GM21447 (cell line): ENCODE measurements around the gene KDM1B.

Experiments used
- ATAC-seq: cut with Tn5 transposase; IDR thresholded peaks from one replicate; pipeline ENCODE4 v1.9.1; 2021; ENCODE audit not compliant: unreplicated experiment

The KDM1B gene

DNA sequence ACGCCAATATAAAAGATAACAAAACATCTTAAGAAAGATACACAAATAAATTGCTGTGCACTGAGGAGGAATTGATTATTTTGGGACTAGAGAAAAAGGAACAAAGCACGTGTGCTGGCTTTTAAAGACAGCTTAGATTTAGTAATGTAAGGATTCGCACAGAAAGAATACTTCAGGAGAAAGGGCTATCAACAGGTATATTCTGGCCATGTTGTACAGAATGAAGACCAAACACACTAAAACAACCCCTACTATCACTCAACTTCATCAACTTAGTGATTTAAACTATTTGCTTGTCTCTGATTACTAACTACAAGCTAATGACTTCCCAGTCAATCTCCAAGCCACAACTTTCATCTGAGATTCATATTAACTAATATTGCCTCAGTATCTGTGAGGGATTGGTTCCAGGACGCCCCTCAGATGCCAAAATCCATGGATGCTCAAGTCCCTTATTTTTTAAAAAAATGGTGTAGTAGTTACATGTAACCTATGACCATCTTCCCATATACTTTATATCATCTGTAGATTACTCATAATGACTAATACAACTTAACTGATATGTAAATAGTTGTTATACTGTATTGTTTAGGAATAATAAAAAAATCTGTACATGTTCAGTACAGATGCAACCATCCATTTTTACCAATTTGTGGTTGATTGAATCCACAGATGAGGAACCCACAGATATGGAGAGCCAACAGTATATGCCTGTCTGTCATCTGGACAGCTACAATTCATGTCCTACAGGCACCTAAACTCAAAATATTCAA lies 104.6 kb downstream of the KDM1B start:
- ATAC-seq, result no peak

DNA sequence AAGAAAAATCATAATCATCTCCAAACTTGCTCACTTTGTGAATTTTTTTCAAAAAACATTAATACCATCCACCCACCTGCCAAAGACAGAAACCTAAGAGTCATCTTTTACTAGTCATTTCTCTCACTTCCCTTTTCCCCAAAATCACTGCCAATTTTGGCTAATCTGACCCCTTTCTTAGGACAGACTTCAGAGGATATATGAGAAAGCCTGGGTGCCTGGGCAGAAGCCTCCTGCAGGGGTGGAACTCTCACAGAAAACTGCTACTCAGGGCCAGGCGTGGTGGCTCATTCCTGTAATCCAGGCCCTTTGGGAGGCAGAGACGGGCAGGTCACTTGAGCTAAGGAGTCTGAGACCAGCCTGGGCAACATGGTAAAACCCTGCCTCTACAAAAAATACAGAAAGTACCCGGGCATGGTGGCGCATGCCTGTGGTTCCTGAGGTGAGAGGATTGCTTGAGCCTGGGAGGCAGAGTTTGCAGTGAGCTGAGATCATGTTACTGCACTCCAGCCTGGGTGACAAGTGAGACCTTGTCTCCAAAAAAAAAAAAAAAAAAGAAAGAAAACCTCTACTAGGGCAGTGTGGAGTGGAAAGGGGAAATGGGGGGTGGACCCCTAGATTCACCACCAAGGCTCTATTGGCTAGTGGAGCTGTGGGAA lies 105.4 kb downstream of the KDM1B start:
- ATAC-seq, result peak; percentile 33

DNA sequence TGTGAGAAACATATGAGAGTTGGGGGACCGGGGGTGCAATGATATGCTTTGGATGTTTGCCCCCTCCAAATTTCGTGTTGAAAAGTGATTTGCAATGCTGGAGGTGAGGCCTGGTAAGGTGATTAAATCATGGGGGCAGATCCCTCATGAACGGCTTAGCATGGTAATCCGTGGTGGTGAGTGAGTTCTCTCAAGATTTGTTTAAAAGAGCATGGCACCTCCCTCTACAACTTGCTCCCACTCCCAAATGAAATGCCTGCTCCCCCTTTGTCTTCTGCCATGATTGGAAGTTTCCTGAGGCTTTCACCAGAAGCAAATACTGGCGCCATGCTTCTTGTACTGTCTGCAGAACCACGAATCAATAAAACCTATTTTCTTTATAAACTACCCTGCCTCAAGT lies 106.7 kb downstream of the KDM1B start:
- ATAC-seq, result no peak

DNA sequence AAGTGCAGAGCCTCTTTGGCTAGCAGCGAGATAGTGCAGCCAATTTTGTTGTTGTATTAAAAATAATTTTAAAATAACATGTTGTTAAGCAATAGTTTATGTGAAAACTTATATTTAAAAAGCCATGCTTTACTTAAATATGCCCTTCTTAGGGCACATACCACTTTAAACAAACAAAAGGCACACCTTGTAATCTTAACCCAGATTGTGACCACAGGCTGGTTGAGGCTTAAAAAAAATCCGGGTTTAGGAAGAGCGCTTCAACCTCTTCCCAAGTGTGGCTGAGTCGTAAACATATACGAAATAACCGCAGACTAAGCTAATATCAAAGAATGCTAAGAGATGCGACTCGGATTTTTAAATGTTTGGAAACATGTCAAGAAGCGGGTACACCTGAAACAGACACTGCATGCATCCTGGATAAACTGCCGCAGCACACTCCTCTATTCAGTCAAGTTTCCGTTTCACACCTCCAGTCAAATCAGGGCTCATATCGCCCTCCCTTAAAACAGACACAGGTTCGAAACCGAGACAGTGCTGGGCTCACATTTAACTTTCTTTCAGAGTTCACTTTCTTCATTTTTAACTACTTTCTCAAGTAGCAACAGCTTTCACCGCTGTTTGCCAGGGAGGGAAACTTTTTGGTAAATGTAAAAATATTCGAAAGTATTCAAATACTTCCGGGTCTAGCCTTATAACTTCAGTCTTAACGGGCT lies 107.6 kb downstream of the KDM1B start:
- ATAC-seq, result peak; percentile 60

DNA sequence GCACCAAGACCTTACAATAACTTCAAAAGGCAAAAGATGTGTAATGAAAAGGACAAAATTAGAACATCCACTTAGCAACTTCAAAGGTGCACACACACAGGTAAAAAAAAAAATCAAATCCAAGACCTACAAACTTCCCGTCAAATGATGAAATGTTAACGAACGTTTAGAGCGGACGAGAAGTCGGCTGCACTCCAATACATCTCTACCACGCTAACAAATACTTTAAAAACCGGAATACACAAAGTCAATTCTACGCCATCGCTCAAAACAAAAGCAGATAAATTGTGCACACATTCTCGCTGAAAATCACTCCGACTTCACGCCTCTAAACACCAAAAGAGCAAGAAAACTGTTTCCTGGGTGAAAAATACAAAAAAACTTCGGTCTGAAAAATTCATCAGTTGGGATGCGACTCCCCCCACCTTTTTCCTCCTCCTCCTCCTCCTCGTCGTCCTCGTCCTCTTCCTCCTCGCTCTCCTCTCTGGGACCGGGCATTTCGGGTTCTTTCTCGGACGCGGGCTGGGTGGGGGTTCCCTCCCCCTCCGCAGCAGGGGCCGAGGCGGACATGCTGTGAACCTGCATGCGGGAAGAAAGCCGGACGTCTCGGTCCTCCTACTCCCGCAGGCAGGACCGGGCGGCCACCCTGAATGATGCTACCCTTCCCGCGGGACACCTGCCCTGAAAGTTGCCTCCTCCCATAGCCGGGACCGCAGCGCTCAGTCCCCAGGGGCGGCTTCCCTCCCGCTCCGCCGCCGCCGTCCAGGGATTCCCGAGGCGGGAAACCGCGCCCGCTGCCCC lies 108.4 kb downstream of the KDM1B start:
- ATAC-seq, result peak; percentile 3

DNA sequence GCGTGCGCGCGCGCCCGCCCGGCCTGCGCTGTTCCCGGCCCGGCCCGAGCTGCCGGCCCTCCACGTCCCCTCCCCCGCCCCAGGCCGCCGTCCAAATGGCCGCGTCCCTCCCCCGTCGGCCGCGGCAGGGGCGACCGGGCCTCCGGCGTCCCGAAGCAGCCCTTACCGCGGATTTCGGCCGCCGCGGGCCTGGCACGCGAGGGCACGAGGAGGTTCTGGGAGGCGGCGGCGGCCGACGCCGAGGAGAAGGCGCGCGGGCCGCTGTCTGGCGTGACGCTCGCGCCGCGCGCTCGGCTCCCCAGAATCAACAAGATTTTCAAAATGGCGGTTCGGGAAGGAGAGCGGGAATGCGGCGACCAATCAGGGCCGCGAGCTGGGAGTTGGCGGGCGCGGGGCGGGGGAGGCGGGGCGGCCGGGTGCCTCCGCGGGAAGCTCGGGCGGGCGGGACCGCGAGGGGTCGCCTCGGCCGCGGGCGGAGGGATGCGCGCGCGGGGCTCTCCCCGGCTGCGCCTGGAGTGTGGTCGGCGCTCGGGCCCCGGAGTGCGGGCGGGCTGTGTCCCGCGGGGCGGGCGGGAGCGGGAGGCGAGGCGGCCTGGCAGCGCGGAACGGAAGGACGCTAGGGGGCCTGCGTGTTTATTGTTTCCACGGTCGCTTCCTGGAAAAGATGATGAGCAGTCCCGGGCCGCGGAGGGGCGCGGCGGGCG lies 109.1 kb downstream of the KDM1B start, which contains the start of gene DEK:
Gene DEK, minus strand, starts transcription at position 312 of the 704 bp plus-strand sequence. CDS start 543 bp downstream, outside the sequence.
- peak; percentile 43 for ATAC-seq

DNA sequence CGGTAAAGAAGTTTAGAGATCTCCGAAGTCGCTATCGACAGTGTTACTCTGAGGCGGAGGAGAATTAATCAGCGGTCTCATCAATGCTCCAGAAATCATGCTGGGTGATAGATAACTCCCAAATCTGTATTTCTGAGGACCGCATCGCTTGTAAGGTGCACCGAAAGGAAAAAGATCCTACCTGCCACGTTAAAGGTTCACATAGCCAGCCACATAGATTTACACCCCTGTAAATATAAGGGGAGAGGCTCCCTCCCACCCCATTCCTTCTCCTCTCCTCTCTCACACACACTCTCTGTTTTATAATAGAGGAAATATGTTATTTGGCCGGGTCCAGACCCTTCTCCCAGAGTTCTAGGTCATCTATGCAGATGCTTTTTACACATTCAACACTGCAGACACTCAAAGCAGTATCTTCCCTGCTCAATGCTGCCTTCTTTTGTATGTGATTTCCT lies 109.7 kb downstream of the KDM1B start:
- ATAC-seq, result no peak

DNA sequence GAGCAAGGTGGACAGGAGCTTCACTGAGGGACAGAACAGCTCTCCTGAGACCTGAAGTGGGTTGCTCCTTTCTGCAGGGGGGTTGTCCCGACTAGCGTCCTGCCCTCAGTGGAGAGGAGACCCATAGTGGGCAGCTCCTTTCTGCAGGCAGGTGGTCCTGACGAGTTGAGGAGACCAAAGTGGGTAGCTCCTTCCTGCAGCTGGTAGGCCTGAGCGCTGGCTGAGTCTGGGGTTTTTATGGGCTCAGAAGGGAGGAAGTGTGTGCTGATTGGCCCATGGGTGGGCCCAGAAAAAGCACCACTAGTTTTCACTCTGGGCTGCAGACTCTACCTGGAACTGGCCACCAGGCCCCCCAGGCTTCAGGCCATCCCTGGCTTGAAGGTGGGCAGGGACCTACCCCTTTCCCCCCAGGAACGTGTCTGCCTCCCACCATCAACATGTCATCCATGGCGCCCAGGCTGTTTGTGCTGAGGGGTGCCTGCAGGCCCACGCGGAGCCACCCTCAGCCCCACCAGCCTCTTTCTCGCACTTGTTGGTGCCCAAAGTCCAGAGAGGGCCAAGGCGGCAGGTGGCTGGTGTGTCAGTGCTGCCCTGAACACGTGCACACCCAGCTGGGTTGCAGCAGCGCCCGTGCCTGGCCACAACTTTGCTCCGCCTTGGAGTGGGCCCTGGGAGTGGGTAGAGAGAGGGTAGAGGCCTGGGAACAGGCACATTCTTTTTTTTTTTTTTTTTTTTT lies 110.7 kb downstream of the KDM1B start:
- no peak for ATAC-seq

DNA sequence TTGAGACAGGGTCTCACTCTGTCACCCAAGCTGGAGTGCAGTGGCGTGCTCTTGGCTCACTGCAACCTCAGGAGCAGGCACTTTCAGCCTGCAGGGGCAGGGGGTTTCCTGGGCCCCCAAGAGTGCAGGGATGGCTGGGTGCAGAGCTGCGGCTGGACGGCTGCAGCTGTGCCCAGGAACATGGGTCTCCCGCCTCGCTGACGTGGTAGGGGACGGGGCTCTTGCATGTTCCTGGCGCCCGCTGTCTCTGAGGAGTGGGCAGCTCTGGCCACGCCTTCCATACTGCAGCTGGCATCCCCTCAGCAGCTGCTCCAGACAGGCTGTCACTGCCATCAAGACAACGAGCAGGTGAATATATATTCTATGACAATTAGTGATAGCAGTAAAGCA lies 111.3 kb downstream of the KDM1B start:
- ATAC-seq, result no peak

DNA sequence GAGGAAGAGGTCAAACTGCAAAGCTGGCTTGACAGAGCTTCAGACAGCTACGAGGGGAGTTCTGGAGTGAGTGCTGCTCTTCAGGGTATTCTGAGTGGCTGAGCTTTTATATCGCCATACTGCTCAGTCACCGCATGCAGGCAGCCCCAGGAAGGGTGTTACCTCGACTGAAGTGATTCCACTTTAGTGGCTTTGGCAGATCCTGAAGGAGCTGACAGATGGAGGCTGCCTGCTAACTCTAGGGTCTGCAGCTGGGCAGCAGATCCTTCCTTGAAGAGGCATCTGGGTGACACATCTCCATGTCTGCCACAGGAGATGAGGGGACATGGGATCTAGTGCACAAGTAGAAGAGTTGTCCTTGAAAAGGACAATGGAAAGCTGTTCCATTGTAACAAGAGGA lies 112.8 kb downstream of the KDM1B start:
- no peak for ATAC-seq

DNA sequence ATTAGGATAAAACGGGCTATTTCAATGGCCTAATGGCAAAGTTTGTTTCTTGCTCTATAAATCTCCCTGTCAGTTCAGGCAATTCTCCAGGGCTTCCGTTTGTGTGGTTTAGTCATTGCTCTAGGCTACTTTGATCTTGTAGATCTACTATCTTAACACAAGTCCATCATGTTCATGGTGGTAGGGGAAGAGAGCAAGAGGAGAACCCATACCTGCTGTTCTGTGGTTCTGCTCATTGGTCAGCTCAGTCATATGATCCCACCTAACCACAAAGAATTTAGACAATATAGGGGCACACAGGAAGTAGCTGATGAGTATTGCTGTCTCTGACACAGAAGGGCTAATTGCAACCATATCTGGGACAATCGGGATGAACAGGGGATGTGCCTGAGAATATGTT lies 114.0 kb downstream of the KDM1B start:
- ATAC-seq, result no peak

DNA sequence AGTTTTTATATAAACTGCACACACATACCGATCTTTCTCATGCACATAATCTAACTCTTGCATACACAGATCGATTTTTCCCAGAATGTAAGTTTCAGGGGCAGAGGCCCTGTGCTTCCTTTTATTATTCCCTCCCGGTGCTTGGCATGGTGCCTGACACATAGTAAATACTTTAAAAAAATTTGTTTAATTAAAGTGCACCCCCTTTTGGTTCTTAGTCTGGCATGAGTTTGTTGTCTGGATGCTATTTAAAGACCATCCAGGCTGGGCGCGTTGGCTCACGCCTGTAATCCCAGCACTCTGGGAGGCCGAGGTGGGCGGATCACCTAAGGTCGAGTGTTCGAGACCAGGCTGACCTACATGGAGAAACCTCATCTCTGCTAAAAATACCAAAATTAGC lies 114.5 kb downstream of the KDM1B start:
- ATAC-seq, result no peak

DNA sequence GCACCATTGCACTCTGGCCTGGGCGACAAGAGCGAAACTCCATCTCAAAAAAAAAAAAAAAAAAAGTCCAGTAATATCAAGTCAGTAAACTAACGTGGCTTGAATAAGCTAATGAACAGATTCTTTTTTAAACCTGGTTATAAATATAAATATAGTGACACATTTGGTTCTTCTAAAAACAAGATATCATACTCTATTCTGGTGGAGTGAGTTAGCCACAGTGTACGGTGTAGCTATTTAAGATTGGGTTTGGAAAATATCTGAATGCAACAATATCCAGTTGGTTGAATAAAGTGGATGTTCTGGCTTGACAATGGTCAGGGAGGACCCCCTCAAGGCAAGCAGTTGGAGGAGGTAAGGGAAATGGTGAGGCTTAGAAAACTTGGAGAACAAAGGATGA lies 115.0 kb downstream of the KDM1B start:
- no peak for ATAC-seq
